ENCODE results near the gene MRFAP1L1.

The MRFAP1L1 gene

GRCh38 chr4:6682862-6683590 is 26.6 kb downstream of the MRFAP1L1 start:
- H3K27ac ChIP-seq, result no peak overlapping the region
- TF ChIP-seq CTCF (conservative IDR thresholded peaks at IDR 0.05), result no peak

- H3K27ac ChIP-seq, result no peak overlapping the region
- peak; percentile 60 for TF ChIP-seq CTCF (conservative IDR thresholded peaks at IDR 0.05)
Observed at GRCh38 chr4:6681191-6681590, 28.5 kb downstream of the MRFAP1L1 start.

GRCh38 chr4:6680372-6681034 is 29.2 kb downstream of the MRFAP1L1 start:
- no peak for TF ChIP-seq CTCF (conservative IDR thresholded peaks at IDR 0.05)
- no peak overlapping the region for H3K27ac ChIP-seq

- peak overlapping the region; percentile 93; the same call in 1 of the 2 replicates for H3K27ac ChIP-seq
- TF ChIP-seq CTCF (conservative IDR thresholded peaks at IDR 0.05), result no peak
Observed at GRCh38 chr4:6676722-6677558, 32.7 kb downstream of the MRFAP1L1 start.

- H3K27ac ChIP-seq, result peak overlapping the region; percentile 93
- TF ChIP-seq CTCF (conservative IDR thresholded peaks at IDR 0.05), result peak; percentile 75
Observed at GRCh38 chr4:6674500-6675149, 35.0 kb downstream of the MRFAP1L1 start.

GRCh38 chr4:6673660-6674499 is 35.8 kb downstream of the MRFAP1L1 start:
- peak overlapping the region; percentile 93 for H3K27ac ChIP-seq
- TF ChIP-seq CTCF (conservative IDR thresholded peaks at IDR 0.05), result no peak

- peak overlapping the region; percentile 93 for H3K27ac ChIP-seq
Observed at GRCh38 chr4:6673191-6673659, 36.4 kb downstream of the MRFAP1L1 start.

- H3K27ac ChIP-seq, result peak overlapping the region; percentile 93
Observed at GRCh38 chr4:6672541-6673190, 37.0 kb downstream of the MRFAP1L1 start.
